Lower lobe of right lung (tissue), 2 donors: ENCODE data around the gene SLMAP. TPM values are rescaled to one million over a fixed set of nuclear protein-coding genes. Genes with fewer than 3 reads are reported as not detected.

Source experiments
- ATAC-seq, 2 donors: fragments of 200-7000 bp; cut with Tn5 transposase; one replicate each; pipeline ENCODE4 v1.9.1; 2020 to 2022; ENCODE audit warnings: mild to moderate bottlenecking in 2 of 2, moderate library complexity in 2 of 2
- DNase-seq: peaks from one replicate; pipeline ENCODE4 v3.0.0-alpha.2; 2020
- H3K27ac ChIP-seq: fragments of 200-600 bp; one replicate; pipeline ENCODE4 v1.8.0; 2022
- H3K27me3 ChIP-seq: fragments of 200-600 bp; one replicate; pipeline ENCODE4 v1.8.0; 2022; ENCODE audit warnings: low read depth
- H3K36me3 ChIP-seq: fragments of 200-600 bp; one replicate; pipeline ENCODE4 v1.8.0; 2022; ENCODE audit warnings: mild to moderate bottlenecking
- H3K4me1 ChIP-seq: fragments of 200-600 bp; one replicate; pipeline ENCODE4 v1.8.0; 2022
- H3K4me3 ChIP-seq: fragments of 200-600 bp; one replicate; pipeline ENCODE4 v1.8.0; 2022; ENCODE audit warnings: mild to moderate bottlenecking
- H3K9me3 ChIP-seq: fragments of 200-600 bp; one replicate; pipeline ENCODE4 v1.8.0; 2022
- intact Hi-C: fragments of 100-400 bp; cut with DNase I; formaldehyde crosslinking; loops from one replicate; pipeline ENCODE4 v1.11.0; 2022
- total RNA-seq: library from RNA; stranded (reverse); fragmentation: NEBNext Ultra II Directional; extraction: Animal tissue kit (Norgen Biotek cat#: 25700); gene quantifications from one replicate; pipeline ENCODE4 v1.2.1, GENCODE V29; 2021
- TF ChIP-seq, protein P1 (sequence below): fragments of 200-600 bp; IDR thresholded peaks from one replicate; pipeline ENCODE4 v1.8.0; 2022; ENCODE audit warnings: antibody characterized with exemption, mild to moderate bottlenecking
- donor health status: DM: no; HTN: yes; CAD: no; lungs with severe emphysema.

SLMAP gene
- total RNA-seq, 1 donor from 2014 or later, result 66.3 TPM

GRCh38 chr3:57959423-57960173 is 203.5 kb downstream of the SLMAP start:
- Histone ChIP-seq H3K27me3 (no peaks in the 10 kb centered on the region), H3K4me1 (peaks cover 22% of the 10 kb centered on the region), H3K36me3 (no peaks in the 10 kb centered on the region), H3K27ac (peak overlapping the region; percentile 67), H3K4me3 (no peak overlapping the region), H3K9me3 (no peaks in the 10 kb centered on the region)
- DNase-seq, result no peak
- TF ChIP-seq, protein P1, sequence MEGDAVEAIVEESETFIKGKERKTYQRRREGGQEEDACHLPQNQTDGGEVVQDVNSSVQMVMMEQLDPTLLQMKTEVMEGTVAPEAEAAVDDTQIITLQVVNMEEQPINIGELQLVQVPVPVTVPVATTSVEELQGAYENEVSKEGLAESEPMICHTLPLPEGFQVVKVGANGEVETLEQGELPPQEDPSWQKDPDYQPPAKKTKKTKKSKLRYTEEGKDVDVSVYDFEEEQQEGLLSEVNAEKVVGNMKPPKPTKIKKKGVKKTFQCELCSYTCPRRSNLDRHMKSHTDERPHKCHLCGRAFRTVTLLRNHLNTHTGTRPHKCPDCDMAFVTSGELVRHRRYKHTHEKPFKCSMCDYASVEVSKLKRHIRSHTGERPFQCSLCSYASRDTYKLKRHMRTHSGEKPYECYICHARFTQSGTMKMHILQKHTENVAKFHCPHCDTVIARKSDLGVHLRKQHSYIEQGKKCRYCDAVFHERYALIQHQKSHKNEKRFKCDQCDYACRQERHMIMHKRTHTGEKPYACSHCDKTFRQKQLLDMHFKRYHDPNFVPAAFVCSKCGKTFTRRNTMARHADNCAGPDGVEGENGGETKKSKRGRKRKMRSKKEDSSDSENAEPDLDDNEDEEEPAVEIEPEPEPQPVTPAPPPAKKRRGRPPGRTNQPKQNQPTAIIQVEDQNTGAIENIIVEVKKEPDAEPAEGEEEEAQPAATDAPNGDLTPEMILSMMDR, result no peak
- ATAC-seq, result peak; percentile 49 to 56
- intact Hi-C loops, result no loop called here

DNA sequence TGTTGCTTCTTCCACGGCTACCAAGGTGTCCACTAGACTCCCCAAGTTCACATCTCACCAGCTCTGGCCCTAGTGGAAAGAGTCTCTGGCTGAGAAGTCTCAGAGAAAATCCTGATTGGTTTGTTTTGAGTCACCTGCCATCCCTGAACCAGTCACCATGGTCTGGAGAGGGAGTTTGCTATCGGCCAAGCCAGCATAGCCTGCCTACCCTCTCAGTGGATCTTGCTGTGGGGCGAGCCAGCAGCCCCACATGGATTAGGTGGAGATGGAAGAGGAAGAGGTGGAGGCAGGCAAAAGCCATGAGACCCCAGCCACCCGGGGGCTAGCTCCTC is 204.0 kb downstream of the SLMAP start:
- Histone ChIP-seq H3K4me1 (peaks cover 22% of the 10 kb centered on the region), H3K4me3 (no peak overlapping the region), H3K27ac (peak overlapping the region; percentile 67), H3K27me3 (no peaks in the 10 kb centered on the region), H3K9me3 (no peaks in the 10 kb centered on the region), H3K36me3 (no peaks in the 10 kb centered on the region)
- TF ChIP-seq, protein P1, result no peak
- DNase-seq, result no peak
- no peak for ATAC-seq
- intact Hi-C loops, result no loop called here

DNA sequence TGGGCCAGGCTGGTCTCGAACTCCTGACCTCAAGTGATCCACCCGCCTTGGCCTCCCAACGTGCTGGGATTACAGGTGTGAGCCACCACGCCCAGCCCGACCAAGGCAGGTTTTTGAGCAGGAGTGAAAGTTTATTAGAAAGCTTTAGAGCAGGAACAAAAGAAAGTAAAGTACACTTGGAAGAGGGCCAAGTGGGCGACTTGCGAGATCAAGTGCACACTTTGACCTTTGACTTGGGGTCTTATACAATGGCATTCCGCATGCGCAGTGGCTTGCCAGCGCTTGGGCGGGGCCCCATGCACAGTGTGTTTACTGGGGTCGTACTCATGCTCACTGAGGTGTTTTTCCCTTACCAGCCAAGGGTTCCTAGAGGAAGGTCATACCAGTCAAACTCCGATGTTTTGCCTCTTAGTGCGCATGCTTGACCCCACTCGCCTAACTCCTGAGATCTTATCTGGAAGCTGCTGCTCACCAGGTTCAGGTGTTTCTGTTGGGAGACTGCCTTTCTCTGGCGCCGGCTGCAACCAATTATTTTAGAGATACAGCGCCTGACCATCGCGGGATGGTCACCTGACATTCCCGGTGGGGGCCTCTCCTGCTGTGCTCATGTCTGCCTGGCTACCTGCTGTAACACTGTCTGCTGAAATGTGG is 205.2 kb downstream of the SLMAP start:
- peaks cover 22% of the 10 kb centered on the region for H3K4me1 ChIP-seq
- H3K4me3 ChIP-seq, result no peak overlapping the region
- H3K36me3 ChIP-seq, result no peaks in the 10 kb centered on the region
- no peaks in the 10 kb centered on the region for H3K27me3 ChIP-seq
- ATAC-seq (no peak), DNase-seq (no peak)
- intact Hi-C loops, result no loop called here
- TF ChIP-seq, protein P1, result no peak
- no peak overlapping the region for H3K27ac ChIP-seq
- H3K9me3 ChIP-seq, result no peaks in the 10 kb centered on the region

GRCh38 chr3:57961828-57962447 is 205.8 kb downstream of the SLMAP start:
- no peak overlapping the region for H3K27ac ChIP-seq
- intact Hi-C loops, result no loop called here
- H3K4me1 ChIP-seq, result peaks cover 22% of the 10 kb centered on the region
- TF ChIP-seq, protein P1, result peak; percentile 18
- DNase-seq, result no peak
- no peaks in the 10 kb centered on the region for H3K36me3 ChIP-seq
- no peak overlapping the region for H3K4me3 ChIP-seq
- H3K27me3 ChIP-seq, result no peaks in the 10 kb centered on the region
- no peaks in the 10 kb centered on the region for H3K9me3 ChIP-seq
- no peak for ATAC-seq

- Histone ChIP-seq H3K4me3 (no peak overlapping the region), H3K4me1 (peaks cover 22% of the 10 kb centered on the region), H3K27ac (no peak overlapping the region), H3K9me3 (no peaks in the 10 kb centered on the region), H3K36me3 (no peaks in the 10 kb centered on the region), H3K27me3 (no peaks in the 10 kb centered on the region)
- TF ChIP-seq, protein P1, result no peak
- DNase-seq (no peak), ATAC-seq (no peak)
- intact Hi-C loops, result no loop called here
Observed at GRCh38 chr3:57962448-57962834, 206.3 kb downstream of the SLMAP start.
